H1 (cell line): ENCODE data around the gene INPP5K. TPM values are rescaled to one million over a fixed set of nuclear protein-coding genes. Genes with fewer than 3 reads are reported as not detected.

ENCODE experiments used
- CTCF ChIP-seq, 3 experiments: IDR thresholded peaks; 1 replicate in 2 of 3; 2 replicates in 1 of 3; pipeline versions ENCODE4 v1.5.1 to v1.6.1; 2011; ENCODE audit warnings: low read length in 3 of 3, mild to moderate bottlenecking in 3 of 3, inconsistent platforms in 2 of 3, low read depth in 1 of 3, moderate library complexity in 1 of 3; ENCODE audit not compliant: insufficient read depth in 1 of 3; ENCODE audit errors: control extremely low read depth in 1 of 3
- polyA plus RNA-seq, 7 experiments: library from polyadenylated mRNA; depleted of rRNA in 3 of 7; stranded (reverse) in 5 of 7; unstranded in 2 of 7; fragments of >200 nt in 5 of 7; fragments of 200-250 nt in 2 of 7; gene quantifications; 1 replicate in 5 of 7; 2 replicates in 1 of 7; 4 replicates in 1 of 7; pipeline versions ENCODE4 v1.2.1 to v1.2.3, GENCODE V29; 2011 to 2013; ENCODE audit warnings: missing spikeins in 2 of 7, mixed read lengths in 2 of 7
- total RNA-seq: library from RNA; stranded (reverse); fragmentation: NEBNext Ultra II Directional; extraction: Animal tissue kit (Norgen Biotek cat#: 25700); gene quantifications from 2 replicates; pipeline ENCODE4 v1.2.1, GENCODE V29; 2021

Gene INPP5K
- total and polyA plus RNA-seq, 2 of the 8 experiments (the other 6 are each of a cell fraction or from before 2014, with no cell fraction given): 21.0 to 24.1 TPM

- peak; percentile 4 to 54 (median 27); a peak in 2 of 4 replicates for TF ChIP-seq CTCF (IDR thresholded peaks at IDR 0.05; ENCODE audit: control extremely low read depth in 1 of 3, insufficient read depth in 1 of 3, low read depth in 1 of 3, low read length in 3 of 3)
Measured at GRCh38 chr17:1484676-1485422, 31.6 kb downstream of the INPP5K start (continued).
